ENCODE results near the gene HCAR2.
"Not testable (repeated sequence)": the region's sequence is repeated elsewhere in the genome, so short reads cannot be mapped to it uniquely, and the experiment has no call there.

The HCAR2 gene

GRCh38 chr12:122681814-122682213 lies 21.3 kb downstream of the HCAR2 start:
- DNase-seq (ENCODE audit: extremely low read depth, low read depth), result no peak
- no peak overlapping the region for H3K4me3 ChIP-seq (replicated peaks; ENCODE audit: low read depth, low read length)
- TF ChIP-seq CTCF (IDR thresholded peaks at IDR 0.05; ENCODE audit: low read depth, low read length, missing control alignments), result no peak

- not testable (repeated sequence) for DNase-seq (ENCODE audit: extremely low read depth, low read depth); H3K4me3 ChIP-seq (replicated peaks; ENCODE audit: low read depth, low read length)
Measured at GRCh38 chr12:122680989-122681388, 22.2 kb downstream of the HCAR2 start.

- not testable (repeated sequence) for DNase-seq (ENCODE audit: extremely low read depth, low read depth); H3K4me3 ChIP-seq (replicated peaks; ENCODE audit: low read depth, low read length)
Measured at GRCh38 chr12:122676781-122677180, 26.4 kb downstream of the HCAR2 start.

- not testable (repeated sequence) for H3K4me3 ChIP-seq (replicated peaks; ENCODE audit: low read depth, low read length); DNase-seq (ENCODE audit: extremely low read depth, low read depth)
Measured at GRCh38 chr12:122676015-122676414, 27.1 kb downstream of the HCAR2 start.

GRCh38 chr12:122672515-122672914 lies 30.6 kb downstream of the HCAR2 start:
- no peak for TF ChIP-seq CTCF (IDR thresholded peaks at IDR 0.05; ENCODE audit: low read depth, low read length, missing control alignments)
- DNase-seq (ENCODE audit: extremely low read depth, low read depth), result no peak
- H3K4me3 ChIP-seq (replicated peaks; ENCODE audit: low read depth, low read length), result no peak overlapping the region

- H3K4me3 ChIP-seq (replicated peaks; ENCODE audit: low read depth, low read length), result no peak overlapping the region
- DNase-seq (ENCODE audit: extremely low read depth, low read depth), result peak; percentile 14
- no peak for TF ChIP-seq CTCF (IDR thresholded peaks at IDR 0.05; ENCODE audit: low read depth, low read length, missing control alignments)
Measured at GRCh38 chr12:122669397-122670070, 33.6 kb downstream of the HCAR2 start.

- no peak for DNase-seq (ENCODE audit: extremely low read depth, low read depth)
- H3K4me3 ChIP-seq (replicated peaks; ENCODE audit: low read depth, low read length), result no peak overlapping the region
- TF ChIP-seq CTCF (IDR thresholded peaks at IDR 0.05; ENCODE audit: low read depth, low read length, missing control alignments), result no peak
Measured at GRCh38 chr12:122668268-122668667, 34.9 kb downstream of the HCAR2 start.

GRCh38 chr12:122665759-122666158 lies 37.4 kb downstream of the HCAR2 start:
- H3K4me3 ChIP-seq (replicated peaks; ENCODE audit: low read depth, low read length), result no peak overlapping the region
- DNase-seq (ENCODE audit: extremely low read depth, low read depth), result no peak
- TF ChIP-seq CTCF (IDR thresholded peaks at IDR 0.05; ENCODE audit: low read depth, low read length, missing control alignments), result no peak
